HG03064 (cell line): ENCODE measurements around the gene VOPP1.

Experiments
- ATAC-seq: cut with Tn5 transposase; IDR thresholded peaks from one replicate; pipeline ENCODE4 v1.9.1; 2021; ENCODE audit warnings: low read depth; ENCODE audit not compliant: unreplicated experiment

VOPP1 gene

GRCh38 chr7:55497521-55497920, 74.8 kb downstream of the VOPP1 start:
- no peak for ATAC-seq

- ATAC-seq = no peak
These were observed 75.4 kb downstream of the VOPP1 start for GRCh38 chr7:55496906-55497305.

- no peak for ATAC-seq
These were observed 77.4 kb downstream of the VOPP1 start for GRCh38 chr7:55494951-55495350.

- no peak for ATAC-seq
These were observed 78.9 kb downstream of the VOPP1 start for GRCh38 chr7:55493408-55493807.

- no peak for ATAC-seq
These were observed 81.0 kb downstream of the VOPP1 start for GRCh38 chr7:55491346-55491745.

- ATAC-seq = no peak
These were observed 82.2 kb downstream of the VOPP1 start for GRCh38 chr7:55490099-55490498.

GRCh38 chr7:55489552-55489951, 82.8 kb downstream of the VOPP1 start:
- ATAC-seq = no peak

GRCh38 chr7:55488804-55489340, 83.4 kb downstream of the VOPP1 start:
- ATAC-seq = no peak

GRCh38 chr7:55488216-55488615, 84.1 kb downstream of the VOPP1 start:
- ATAC-seq = no peak

- no peak for ATAC-seq
These were observed 85.3 kb downstream of the VOPP1 start for GRCh38 chr7:55486991-55487390.

- ATAC-seq = no peak
These were observed 86.1 kb downstream of the VOPP1 start for GRCh38 chr7:55486192-55486590.

- ATAC-seq = no peak
These were observed 86.7 kb downstream of the VOPP1 start for GRCh38 chr7:55485501-55486191.

- ATAC-seq = no peak
These were observed 87.5 kb downstream of the VOPP1 start for GRCh38 chr7:55484834-55485233.

GRCh38 chr7:55484241-55484640, 88.1 kb downstream of the VOPP1 start:
- ATAC-seq = no peak

GRCh38 chr7:55483046-55483445, 89.3 kb downstream of the VOPP1 start:
- no peak for ATAC-seq

GRCh38 chr7:55481155-55481554, 91.1 kb downstream of the VOPP1 start:
- ATAC-seq = no peak

GRCh38 chr7:55478700-55479099, 93.6 kb downstream of the VOPP1 start:
- no peak for ATAC-seq

- ATAC-seq = no peak
These were observed 94.4 kb downstream of the VOPP1 start for GRCh38 chr7:55477781-55478374.

- no peak for ATAC-seq
These were observed 95.2 kb downstream of the VOPP1 start for GRCh38 chr7:55476852-55477780.

- ATAC-seq = no peak
These were observed 96.2 kb downstream of the VOPP1 start for GRCh38 chr7:55475855-55476803.
